HepG2 (cell line): ENCODE data around the gene CRYBA2. TPM values are rescaled to one million over a fixed set of nuclear protein-coding genes. Genes with fewer than 3 reads are reported as not detected.

Experiments
- HNF4A ChIP-seq: sonication (generic); formaldehyde crosslinking; IDR thresholded peaks from 2 replicates; pipeline ENCODE4 v1.4.0; 2020; ENCODE audit warnings: missing genetic modification reagents
- ISL2 ChIP-seq: sonication (generic); formaldehyde crosslinking; IDR thresholded peaks from 2 replicates; pipeline ENCODE4 v1.5.0; 2020; ENCODE audit warnings: missing genetic modification reagents
- JARID2 ChIP-seq: sonication (generic); formaldehyde crosslinking; IDR thresholded peaks from 2 replicates; pipeline ENCODE4 v1.8.1; 2023; ENCODE audit warnings: missing genetic modification reagents, inconsistent platforms; ENCODE audit not compliant: insufficient replicate concordance
- KAT2B ChIP-seq: fragments of 150-350 bp; IDR thresholded peaks from 2 replicates; pipeline ENCODE4 v1.6.1; 2014; ENCODE audit warnings: low read depth, low read length, borderline replicate concordance
- KDM3A ChIP-seq: IDR thresholded peaks from 2 replicates; pipeline ENCODE4 v1.6.1; 2018; ENCODE audit warnings: low read depth, missing compliant biosample characterization
- KLF16 ChIP-seq, 2 experiments: sonication (generic) in 1 of 2; formaldehyde crosslinking in 1 of 2; IDR thresholded peaks; 2 replicates each; pipeline versions ENCODE4 v1.6.1 to v1.8.0; 2016 to 2023; ENCODE audit warnings: missing genetic modification reagents in 2 of 2, missing compliant biosample characterization in 1 of 2
- MTF2 ChIP-seq: sonication (generic); formaldehyde crosslinking; IDR thresholded peaks from 2 replicates; pipeline ENCODE4 v1.5.0; 2020; ENCODE audit warnings: missing genetic modification reagents, borderline replicate concordance
- SALL1 ChIP-seq: sonication (generic); formaldehyde crosslinking; IDR thresholded peaks from 2 replicates; pipeline ENCODE4 v1.8.0; 2022; ENCODE audit warnings: mild to moderate bottlenecking, missing genetic modification reagents
- SALL2 ChIP-seq: sonication (generic); formaldehyde crosslinking; IDR thresholded peaks from 2 replicates; pipeline ENCODE4 v1.8.1; 2023; ENCODE audit warnings: mild to moderate bottlenecking, missing genetic modification reagents, inconsistent platforms
- SP2 ChIP-seq: sonication (generic); formaldehyde crosslinking; IDR thresholded peaks from 2 replicates; pipeline ENCODE4 v1.5.1; 2020; ENCODE audit warnings: mild to moderate bottlenecking, missing genetic modification reagents
- ZNF264 ChIP-seq: sonication (generic); formaldehyde crosslinking; IDR thresholded peaks from 2 replicates; pipeline ENCODE4 v1.4.0; 2020; ENCODE audit warnings: missing genetic modification reagents
- polyA plus RNA-seq, 8 experiments: library from polyadenylated mRNA; depleted of rRNA in 3 of 8; stranded (reverse) in 7 of 8; unstranded in 1 of 8; fragments of >200 nt; fragmentation: Illumina TruSeq in 4 of 8; extraction: Trizol in 4 of 8; gene quantifications; 2 replicates each; pipeline versions ENCODE4 v1.2.1 to v1.2.3, GENCODE V29; 2011 to 2016; ENCODE audit warnings: low read depth in 4 of 8, missing spikeins in 1 of 8, mixed read lengths in 1 of 8; ENCODE audit not compliant: insufficient read depth in 1 of 8
- total RNA-seq, 5 experiments: library from RNA; depleted of rRNA; stranded (reverse); fragments of >200 nt; fragmentation: Illumina TruSeq; extraction: Trizol; gene quantifications; 2 replicates each; pipeline ENCODE4 v1.2.3, GENCODE V29; 2016; ENCODE audit warnings: low read depth in 1 of 5
- TF ChIP-seq, protein P1 (sequence below): sonication (generic); formaldehyde crosslinking; IDR thresholded peaks from 2 replicates; pipeline ENCODE4 v1.4.0; 2020; ENCODE audit warnings: missing genetic modification reagents, borderline replicate concordance
- TF ChIP-seq, protein P2 (sequence below): sonication (generic); formaldehyde crosslinking; IDR thresholded peaks from 2 replicates; pipeline ENCODE4 v1.5.1; 2020; ENCODE audit warnings: missing genetic modification reagents, mild to moderate bottlenecking, borderline replicate concordance
- TF ChIP-seq, protein P3 (sequence below): sonication (generic); formaldehyde crosslinking; IDR thresholded peaks from 2 replicates; pipeline ENCODE4 v1.5.1; 2020; ENCODE audit warnings: mild to moderate bottlenecking, missing genetic modification reagents, borderline replicate concordance
- TF ChIP-seq, protein P4 (sequence below): sonication (generic); formaldehyde crosslinking; IDR thresholded peaks from 2 replicates; pipeline ENCODE4 v1.4.0; 2020; ENCODE audit warnings: missing genetic modification reagents, borderline replicate concordance
- TF ChIP-seq, protein P5 (sequence below): sonication (generic); formaldehyde crosslinking; conservative IDR thresholded peaks from 2 replicates; pipeline ENCODE4 v1.8.0; 2022; ENCODE audit warnings: mild to moderate bottlenecking, moderate library complexity, missing genetic modification reagents
- TF ChIP-seq, protein P6 (sequence below): sonication (generic); formaldehyde crosslinking; IDR thresholded peaks from 2 replicates; pipeline ENCODE4 v1.5.0; 2020; ENCODE audit warnings: missing genetic modification reagents, mild to moderate bottlenecking, borderline replicate concordance

Gene CRYBA2
- total and polyA plus RNA-seq, 2 of the 13 experiments (the other 11 are each of a cell fraction or from before 2014, with no cell fraction given) = not detected

DNA sequence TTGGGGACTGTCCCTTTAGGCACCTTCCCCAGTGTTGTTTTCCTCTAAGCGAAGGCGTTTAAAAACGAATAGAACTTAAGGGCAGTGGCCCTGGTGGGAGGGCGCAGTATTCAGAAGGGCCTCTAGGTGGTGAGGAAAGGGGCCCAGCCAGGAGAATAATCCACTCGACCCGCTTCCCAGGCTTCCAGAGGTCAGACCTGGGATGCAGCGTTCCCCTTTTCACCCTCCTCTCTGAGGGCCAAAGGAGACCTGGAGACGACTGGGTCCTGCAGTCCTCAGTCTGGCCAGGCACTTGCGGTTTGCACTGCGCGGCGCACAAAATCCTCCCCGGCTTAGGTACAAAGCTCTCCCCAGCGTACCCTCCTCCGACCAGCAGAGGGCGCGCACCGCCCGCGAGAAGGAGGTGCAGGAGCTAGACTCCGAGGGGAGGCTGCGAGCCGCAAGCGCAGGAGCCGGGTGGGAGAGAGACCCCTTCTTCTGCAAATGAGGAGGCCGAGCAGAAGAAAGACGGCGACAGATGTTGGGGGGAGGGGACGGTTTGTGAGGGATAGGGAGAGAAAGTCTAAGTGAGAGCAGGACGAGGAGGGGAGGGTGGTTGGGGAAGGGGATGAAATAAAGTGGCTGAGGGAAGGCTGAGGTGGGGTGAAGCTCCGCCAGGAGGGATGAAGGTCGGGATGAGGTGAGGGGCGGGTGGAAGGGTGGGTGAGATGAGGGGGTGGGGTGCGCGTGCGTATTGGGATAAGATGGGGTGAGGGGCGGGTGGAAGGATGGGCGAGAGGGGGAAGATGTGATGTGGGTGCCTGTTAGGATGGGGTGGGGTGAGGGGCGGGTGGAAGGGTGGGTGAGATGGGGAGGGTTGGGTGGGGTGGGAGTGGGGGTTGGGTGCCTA is 13.1 kb downstream of the CRYBA2 start (continued):
- TF ChIP-seq, protein P1, sequence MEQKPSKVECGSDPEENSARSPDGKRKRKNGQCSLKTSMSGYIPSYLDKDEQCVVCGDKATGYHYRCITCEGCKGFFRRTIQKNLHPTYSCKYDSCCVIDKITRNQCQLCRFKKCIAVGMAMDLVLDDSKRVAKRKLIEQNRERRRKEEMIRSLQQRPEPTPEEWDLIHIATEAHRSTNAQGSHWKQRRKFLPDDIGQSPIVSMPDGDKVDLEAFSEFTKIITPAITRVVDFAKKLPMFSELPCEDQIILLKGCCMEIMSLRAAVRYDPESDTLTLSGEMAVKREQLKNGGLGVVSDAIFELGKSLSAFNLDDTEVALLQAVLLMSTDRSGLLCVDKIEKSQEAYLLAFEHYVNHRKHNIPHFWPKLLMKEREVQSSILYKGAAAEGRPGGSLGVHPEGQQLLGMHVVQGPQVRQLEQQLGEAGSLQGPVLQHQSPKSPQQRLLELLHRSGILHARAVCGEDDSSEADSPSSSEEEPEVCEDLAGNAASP (CRISPR knock-in tag) = peak; percentile 66; the same call in 1 of the 2 replicates
- peak in 1 of 2 experiments; percentile 61; a peak in 1 of 4 replicates for TF ChIP-seq KLF16 (CRISPR knock-in tag; IDR thresholded peaks at IDR 0.05)
- TF ChIP-seq SALL1 (CRISPR knock-in tag) = 0 out of 2 replicates have a peak, but pooled peaks have one; percentile 23
- peak; percentile 69 for TF ChIP-seq HNF4A (CRISPR knock-in tag)
- TF ChIP-seq, protein P2, sequence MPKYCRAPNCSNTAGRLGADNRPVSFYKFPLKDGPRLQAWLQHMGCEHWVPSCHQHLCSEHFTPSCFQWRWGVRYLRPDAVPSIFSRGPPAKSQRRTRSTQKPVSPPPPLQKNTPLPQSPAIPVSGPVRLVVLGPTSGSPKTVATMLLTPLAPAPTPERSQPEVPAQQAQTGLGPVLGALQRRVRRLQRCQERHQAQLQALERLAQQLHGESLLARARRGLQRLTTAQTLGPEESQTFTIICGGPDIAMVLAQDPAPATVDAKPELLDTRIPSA (CRISPR knock-in tag) = no peak
- peak; percentile 76 for TF ChIP-seq JARID2 (CRISPR knock-in tag)
- TF ChIP-seq, protein P3, sequence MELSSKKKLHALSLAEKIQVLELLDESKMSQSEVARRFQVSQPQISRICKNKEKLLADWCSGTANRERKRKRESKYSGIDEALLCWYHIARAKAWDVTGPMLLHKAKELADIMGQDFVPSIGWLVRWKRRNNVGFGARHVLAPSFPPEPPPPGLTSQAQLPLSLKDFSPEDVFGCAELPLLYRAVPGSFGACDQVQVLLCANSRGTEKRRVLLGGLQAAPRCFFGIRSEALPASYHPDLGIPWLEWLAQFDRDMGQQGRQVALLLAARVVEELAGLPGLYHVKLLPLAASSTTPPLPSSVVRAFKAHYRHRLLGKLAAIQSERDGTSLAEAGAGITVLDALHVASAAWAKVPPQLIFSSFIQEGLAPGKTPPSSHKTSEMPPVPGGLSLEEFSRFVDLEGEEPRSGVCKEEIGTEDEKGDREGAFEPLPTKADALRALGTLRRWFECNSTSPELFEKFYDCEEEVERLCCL (CRISPR knock-in tag) = no peak
- TF ChIP-seq KAT2B = no peak
- no peak for TF ChIP-seq ZNF264 (CRISPR knock-in tag)
- TF ChIP-seq, protein P4, sequence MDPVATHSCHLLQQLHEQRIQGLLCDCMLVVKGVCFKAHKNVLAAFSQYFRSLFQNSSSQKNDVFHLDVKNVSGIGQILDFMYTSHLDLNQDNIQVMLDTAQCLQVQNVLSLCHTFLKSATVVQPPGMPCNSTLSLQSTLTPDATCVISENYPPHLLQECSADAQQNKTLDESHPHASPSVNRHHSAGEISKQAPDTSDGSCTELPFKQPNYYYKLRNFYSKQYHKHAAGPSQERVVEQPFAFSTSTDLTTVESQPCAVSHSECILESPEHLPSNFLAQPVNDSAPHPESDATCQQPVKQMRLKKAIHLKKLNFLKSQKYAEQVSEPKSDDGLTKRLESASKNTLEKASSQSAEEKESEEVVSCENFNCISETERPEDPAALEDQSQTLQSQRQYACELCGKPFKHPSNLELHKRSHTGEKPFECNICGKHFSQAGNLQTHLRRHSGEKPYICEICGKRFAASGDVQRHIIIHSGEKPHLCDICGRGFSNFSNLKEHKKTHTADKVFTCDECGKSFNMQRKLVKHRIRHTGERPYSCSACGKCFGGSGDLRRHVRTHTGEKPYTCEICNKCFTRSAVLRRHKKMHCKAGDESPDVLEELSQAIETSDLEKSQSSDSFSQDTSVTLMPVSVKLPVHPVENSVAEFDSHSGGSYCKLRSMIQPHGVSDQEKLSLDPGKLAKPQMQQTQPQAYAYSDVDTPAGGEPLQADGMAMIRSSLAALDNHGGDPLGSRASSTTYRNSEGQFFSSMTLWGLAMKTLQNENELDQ (CRISPR knock-in tag) = 0 out of 2 replicates have a peak, but pooled peaks have one; percentile 49
- TF ChIP-seq KDM3A (CRISPR knock-in tag) = peak; percentile 78; the same call in 1 of the 2 replicates
- no peak for TF ChIP-seq SP2 (CRISPR knock-in tag)
- peak; percentile 99; the same call in 1 of the 2 replicates for TF ChIP-seq MTF2 (CRISPR knock-in tag)
- no peak for TF ChIP-seq ISL2 (CRISPR knock-in tag)
- TF ChIP-seq, protein P5, sequence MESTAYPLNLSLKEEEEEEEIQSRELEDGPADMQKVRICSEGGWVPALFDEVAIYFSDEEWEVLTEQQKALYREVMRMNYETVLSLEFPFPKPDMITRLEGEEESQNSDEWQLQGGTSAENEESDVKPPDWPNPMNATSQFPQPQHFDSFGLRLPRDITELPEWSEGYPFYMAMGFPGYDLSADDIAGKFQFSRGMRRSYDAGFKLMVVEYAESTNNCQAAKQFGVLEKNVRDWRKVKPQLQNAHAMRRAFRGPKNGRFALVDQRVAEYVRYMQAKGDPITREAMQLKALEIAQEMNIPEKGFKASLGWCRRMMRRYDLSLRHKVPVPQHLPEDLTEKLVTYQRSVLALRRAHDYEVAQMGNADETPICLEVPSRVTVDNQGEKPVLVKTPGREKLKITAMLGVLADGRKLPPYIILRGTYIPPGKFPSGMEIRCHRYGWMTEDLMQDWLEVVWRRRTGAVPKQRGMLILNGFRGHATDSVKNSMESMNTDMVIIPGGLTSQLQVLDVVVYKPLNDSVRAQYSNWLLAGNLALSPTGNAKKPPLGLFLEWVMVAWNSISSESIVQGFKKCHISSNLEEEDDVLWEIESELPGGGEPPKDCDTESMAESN (CRISPR knock-in tag) = peak; percentile 83
- no peak for TF ChIP-seq SALL2 (CRISPR knock-in tag)
- TF ChIP-seq, protein P6, sequence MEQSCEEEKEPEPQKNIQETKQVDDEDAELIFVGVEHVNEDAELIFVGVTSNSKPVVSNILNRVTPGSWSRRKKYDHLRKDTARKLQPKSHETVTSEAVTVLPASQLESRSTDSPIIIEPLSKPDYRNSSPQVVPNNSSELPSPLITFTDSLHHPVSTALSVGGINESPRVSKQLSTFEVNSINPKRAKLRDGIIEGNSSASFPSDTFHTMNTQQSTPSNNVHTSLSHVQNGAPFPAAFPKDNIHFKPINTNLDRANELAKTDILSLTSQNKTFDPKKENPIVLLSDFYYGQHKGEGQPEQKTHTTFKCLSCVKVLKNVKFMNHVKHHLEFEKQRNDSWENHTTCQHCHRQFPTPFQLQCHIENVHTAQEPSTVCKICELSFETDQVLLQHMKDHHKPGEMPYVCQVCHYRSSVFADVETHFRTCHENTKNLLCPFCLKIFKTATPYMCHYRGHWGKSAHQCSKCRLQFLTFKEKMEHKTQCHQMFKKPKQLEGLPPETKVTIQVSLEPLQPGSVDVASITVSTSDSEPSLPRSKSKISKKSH (CRISPR knock-in tag) = peak; percentile 41; the same call in 1 of the 2 replicates
